DND-41 (cell line): ENCODE measurements around the gene LAPTM4A.

Source experiments
- ATAC-seq: fragments of 200-7000 bp; cut with Tn5 transposase; 3 replicates; pipeline ENCODE4 v1.9.1; 2021; ENCODE audit warnings: low read depth; ENCODE audit not compliant: insufficient read depth
- DNase-seq: peaks from one replicate; pipeline ENCODE4 v3.0.0-alpha.2; 2020
- H2AFZ ChIP-seq: 2 replicates; pipeline ENCODE4 v1.6.0; 2012; ENCODE audit warnings: low read depth, low read length
- H3K27ac ChIP-seq: 2 replicates; pipeline ENCODE4 v1.5.1; 2012; ENCODE audit warnings: low read length, inconsistent platforms
- H3K27me3 ChIP-seq: fragments of 200-600 bp; sonication (generic); 2 replicates; pipeline ENCODE4 v1.6.0; 2012; ENCODE audit warnings: low read length, mild to moderate bottlenecking, inconsistent platforms; ENCODE audit not compliant: insufficient read depth, poor library complexity
- H3K36me3 ChIP-seq: 2 replicates; pipeline ENCODE4 v1.5.1; 2012; ENCODE audit warnings: low read length, inconsistent platforms; ENCODE audit not compliant: insufficient read depth
- H3K4me1 ChIP-seq: 2 replicates; pipeline ENCODE4 v1.5.1; 2012; ENCODE audit warnings: mild to moderate bottlenecking, low read length; ENCODE audit not compliant: insufficient read depth
- H3K4me2 ChIP-seq: 2 replicates; pipeline ENCODE4 v1.6.0; 2012; ENCODE audit warnings: mild to moderate bottlenecking, moderate library complexity, low read length, inconsistent platforms; ENCODE audit not compliant: insufficient read depth
- H3K4me3 ChIP-seq, 2 experiments: fragments of 200-600 bp in 1 of 2; shearing (Covaris generic) in 1 of 2; 2 replicates each; pipeline ENCODE4 v1.5.1; 2012 to 2016; ENCODE audit warnings: inconsistent platforms in 2 of 2, low read length in 2 of 2, mild to moderate bottlenecking in 2 of 2, low read depth in 1 of 2, moderate library complexity in 1 of 2
- H3K79me2 ChIP-seq: 2 replicates; pipeline ENCODE4 v1.6.0; 2012; ENCODE audit warnings: low read length, inconsistent platforms; ENCODE audit not compliant: insufficient read depth
- H3K9ac ChIP-seq: 2 replicates; pipeline ENCODE4 v1.6.0; 2012; ENCODE audit warnings: low read depth, mild to moderate bottlenecking, inconsistent platforms, low read length, moderate library complexity
- H3K9me3 ChIP-seq: 2 replicates; pipeline ENCODE4 v1.5.1; 2012; ENCODE audit warnings: low read length, moderate library complexity, mild to moderate bottlenecking, inconsistent platforms; ENCODE audit not compliant: insufficient read depth, severe bottlenecking
- H4K20me1 ChIP-seq: 2 replicates; pipeline ENCODE4 v1.6.0; 2012; ENCODE audit warnings: low read length; ENCODE audit not compliant: insufficient read depth
- EZH2 ChIP-seq: IDR thresholded peaks from 3 replicates; pipeline ENCODE4 v1.6.1; 2012; ENCODE audit warnings: borderline replicate concordance, low read depth, mild to moderate bottlenecking, moderate library complexity, low read length, inconsistent platforms; ENCODE audit not compliant: severe bottlenecking
- TF ChIP-seq, protein P1 (sequence below): IDR thresholded peaks from 2 replicates; pipeline ENCODE4 v1.5.1; 2012; ENCODE audit warnings: borderline replicate concordance, low read length, moderate library complexity, mild to moderate bottlenecking; ENCODE audit not compliant: poor library complexity, severe bottlenecking; ENCODE audit errors: extremely low read depth

The LAPTM4A gene

DNA sequence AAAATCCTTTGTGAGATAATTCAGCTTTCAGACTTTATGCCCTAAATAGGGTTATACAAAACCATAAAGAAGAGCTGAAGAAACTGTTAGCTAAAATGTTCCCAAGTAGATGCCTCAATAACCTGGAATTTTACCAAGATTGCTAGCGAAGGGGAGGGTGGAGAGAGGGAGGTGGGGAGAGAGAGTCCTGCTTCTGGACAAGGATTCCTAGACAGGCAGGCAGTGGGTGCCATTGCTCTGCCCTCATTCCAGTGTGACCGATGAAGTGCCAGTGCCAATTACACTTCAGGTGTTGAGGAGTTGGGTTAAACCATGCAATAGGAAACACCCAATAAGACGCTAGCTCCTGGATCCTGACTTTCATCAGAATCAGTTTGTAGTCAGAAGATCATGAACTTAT, 18.1 kb downstream of the LAPTM4A start:
- Histone ChIP-seq H3K27ac (no peak overlapping the region), H2AFZ (no peak overlapping the region), H3K4me2 (no peak overlapping the region), H4K20me1 (no peaks in the 10 kb centered on the region), H3K36me3 (peaks cover 94% of the 10 kb centered on the region), H3K79me2 (no peaks in the 10 kb centered on the region), H3K4me3 (no peak overlapping the region), H3K9me3 (no peaks in the 10 kb centered on the region), H3K9ac (no peak overlapping the region), H3K27me3 (no peaks in the 10 kb centered on the region), H3K4me1 (no peaks in the 10 kb centered on the region)
- TF ChIP-seq EZH2 = no peak
- TF ChIP-seq, protein P1, sequence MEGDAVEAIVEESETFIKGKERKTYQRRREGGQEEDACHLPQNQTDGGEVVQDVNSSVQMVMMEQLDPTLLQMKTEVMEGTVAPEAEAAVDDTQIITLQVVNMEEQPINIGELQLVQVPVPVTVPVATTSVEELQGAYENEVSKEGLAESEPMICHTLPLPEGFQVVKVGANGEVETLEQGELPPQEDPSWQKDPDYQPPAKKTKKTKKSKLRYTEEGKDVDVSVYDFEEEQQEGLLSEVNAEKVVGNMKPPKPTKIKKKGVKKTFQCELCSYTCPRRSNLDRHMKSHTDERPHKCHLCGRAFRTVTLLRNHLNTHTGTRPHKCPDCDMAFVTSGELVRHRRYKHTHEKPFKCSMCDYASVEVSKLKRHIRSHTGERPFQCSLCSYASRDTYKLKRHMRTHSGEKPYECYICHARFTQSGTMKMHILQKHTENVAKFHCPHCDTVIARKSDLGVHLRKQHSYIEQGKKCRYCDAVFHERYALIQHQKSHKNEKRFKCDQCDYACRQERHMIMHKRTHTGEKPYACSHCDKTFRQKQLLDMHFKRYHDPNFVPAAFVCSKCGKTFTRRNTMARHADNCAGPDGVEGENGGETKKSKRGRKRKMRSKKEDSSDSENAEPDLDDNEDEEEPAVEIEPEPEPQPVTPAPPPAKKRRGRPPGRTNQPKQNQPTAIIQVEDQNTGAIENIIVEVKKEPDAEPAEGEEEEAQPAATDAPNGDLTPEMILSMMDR = no peak
- DNase-seq (no peak), ATAC-seq (no peak)

DNA sequence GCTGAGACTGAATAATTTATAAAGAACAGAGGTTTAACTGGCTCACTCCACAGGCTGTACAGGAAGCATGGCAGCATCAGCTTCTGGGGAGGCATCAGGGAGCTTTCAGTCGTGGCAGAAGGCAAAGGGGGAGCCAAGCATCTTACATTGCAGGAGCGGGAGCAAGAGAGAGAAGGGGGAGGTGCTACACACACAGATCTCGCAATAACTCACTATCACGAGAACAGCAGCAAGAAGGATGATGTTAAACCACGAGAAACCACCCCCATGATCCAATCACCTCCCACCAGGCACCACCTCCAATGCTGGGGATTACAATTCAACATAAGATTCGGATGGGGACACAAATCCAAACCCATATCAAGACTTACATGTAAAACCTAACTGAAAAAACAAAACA, 21.2 kb downstream of the LAPTM4A start:
- no peaks in the 10 kb centered on the region for H3K4me1 ChIP-seq
- no peaks in the 10 kb centered on the region for H3K79me2 ChIP-seq
- no peak for ATAC-seq
- no peak overlapping the region for H3K4me2 ChIP-seq
- H3K27ac ChIP-seq = no peak overlapping the region
- peaks cover 68% of the 10 kb centered on the region for H3K36me3 ChIP-seq
- no peak overlapping the region for H3K4me3 ChIP-seq
- no peak overlapping the region for H3K9ac ChIP-seq
- TF ChIP-seq EZH2 = no peak
- TF ChIP-seq, protein P1 = no peak
- H4K20me1 ChIP-seq = no peaks in the 10 kb centered on the region
- H3K27me3 ChIP-seq = no peaks in the 10 kb centered on the region
- H3K9me3 ChIP-seq = no peaks in the 10 kb centered on the region
- DNase-seq = no peak
- H2AFZ ChIP-seq = no peak overlapping the region

DNA sequence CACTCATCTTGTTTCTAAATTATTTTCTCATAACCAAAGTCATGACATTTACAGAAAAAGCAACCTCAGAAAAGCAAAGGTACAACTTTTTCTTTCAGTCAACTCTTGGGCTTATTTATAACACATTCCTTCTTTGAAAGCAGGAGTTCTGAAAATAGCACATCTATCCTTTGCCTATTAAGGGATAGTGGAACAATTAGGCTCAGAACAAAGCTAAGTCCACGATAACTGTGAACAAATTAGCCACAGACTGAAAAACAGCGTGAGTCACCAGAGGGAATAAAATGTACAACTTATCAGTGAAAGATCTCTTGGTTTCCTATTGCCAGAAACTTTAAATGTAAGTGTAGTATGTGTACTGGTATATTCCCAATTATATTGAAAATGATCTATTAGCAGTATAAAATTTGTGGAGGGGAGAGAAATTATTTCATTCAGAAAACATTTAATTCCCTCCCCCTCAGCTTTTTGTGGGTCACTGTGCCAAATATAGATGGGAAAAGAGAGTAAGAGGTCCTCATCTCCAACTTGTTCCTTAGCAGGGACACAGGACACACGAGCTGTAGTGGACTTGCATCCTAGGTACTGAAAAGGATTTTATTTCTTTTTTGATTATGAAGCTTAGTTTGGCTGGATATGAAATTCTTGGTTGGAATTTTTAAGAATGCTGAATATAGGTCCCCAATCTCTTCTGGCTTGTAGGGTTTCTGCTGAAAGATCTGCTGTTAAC, 23.6 kb downstream of the LAPTM4A start:
- H3K9ac ChIP-seq = no peak overlapping the region
- H3K9me3 ChIP-seq = no peaks in the 10 kb centered on the region
- no peak for DNase-seq
- H3K27me3 ChIP-seq = no peaks in the 10 kb centered on the region
- H3K4me1 ChIP-seq = no peaks in the 10 kb centered on the region
- no peak overlapping the region for H2AFZ ChIP-seq
- no peak for TF ChIP-seq EZH2
- TF ChIP-seq, protein P1 = no peak
- H3K36me3 ChIP-seq = peaks cover 45% of the 10 kb centered on the region
- no peak for ATAC-seq
- no peak overlapping the region for H3K4me3 ChIP-seq
- no peaks in the 10 kb centered on the region for H4K20me1 ChIP-seq
- no peak overlapping the region for H3K4me2 ChIP-seq
- H3K27ac ChIP-seq = no peak overlapping the region
- no peaks in the 10 kb centered on the region for H3K79me2 ChIP-seq
